GM12864 (cell line): ENCODE results near the gene L1TD1.

ENCODE experiments used
- DNase-seq: peaks from one replicate; pipeline ENCODE4 v3.0.0-alpha.2; 2011; ENCODE audit warnings: low read depth
- H3K4me3 ChIP-seq: 2 replicates; pipeline ENCODE4 v1.5.1; 2011; ENCODE audit warnings: mild to moderate bottlenecking, low read depth, low read length, control low read depth
- TF ChIP-seq, protein P1 (sequence below): IDR thresholded peaks from 2 replicates; pipeline ENCODE4 v1.5.1; 2011; ENCODE audit warnings: low read depth, mild to moderate bottlenecking, moderate library complexity, low read length, control low read depth, inconsistent platforms; ENCODE audit errors: missing control alignments

L1TD1 gene

GRCh38 chr1:62187548-62187947, 7.1 kb upstream of the L1TD1 start:
- TF ChIP-seq, protein P1, sequence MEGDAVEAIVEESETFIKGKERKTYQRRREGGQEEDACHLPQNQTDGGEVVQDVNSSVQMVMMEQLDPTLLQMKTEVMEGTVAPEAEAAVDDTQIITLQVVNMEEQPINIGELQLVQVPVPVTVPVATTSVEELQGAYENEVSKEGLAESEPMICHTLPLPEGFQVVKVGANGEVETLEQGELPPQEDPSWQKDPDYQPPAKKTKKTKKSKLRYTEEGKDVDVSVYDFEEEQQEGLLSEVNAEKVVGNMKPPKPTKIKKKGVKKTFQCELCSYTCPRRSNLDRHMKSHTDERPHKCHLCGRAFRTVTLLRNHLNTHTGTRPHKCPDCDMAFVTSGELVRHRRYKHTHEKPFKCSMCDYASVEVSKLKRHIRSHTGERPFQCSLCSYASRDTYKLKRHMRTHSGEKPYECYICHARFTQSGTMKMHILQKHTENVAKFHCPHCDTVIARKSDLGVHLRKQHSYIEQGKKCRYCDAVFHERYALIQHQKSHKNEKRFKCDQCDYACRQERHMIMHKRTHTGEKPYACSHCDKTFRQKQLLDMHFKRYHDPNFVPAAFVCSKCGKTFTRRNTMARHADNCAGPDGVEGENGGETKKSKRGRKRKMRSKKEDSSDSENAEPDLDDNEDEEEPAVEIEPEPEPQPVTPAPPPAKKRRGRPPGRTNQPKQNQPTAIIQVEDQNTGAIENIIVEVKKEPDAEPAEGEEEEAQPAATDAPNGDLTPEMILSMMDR, result no peak
- no peak for DNase-seq
- H3K4me3 ChIP-seq, result no peak overlapping the region

DNA sequence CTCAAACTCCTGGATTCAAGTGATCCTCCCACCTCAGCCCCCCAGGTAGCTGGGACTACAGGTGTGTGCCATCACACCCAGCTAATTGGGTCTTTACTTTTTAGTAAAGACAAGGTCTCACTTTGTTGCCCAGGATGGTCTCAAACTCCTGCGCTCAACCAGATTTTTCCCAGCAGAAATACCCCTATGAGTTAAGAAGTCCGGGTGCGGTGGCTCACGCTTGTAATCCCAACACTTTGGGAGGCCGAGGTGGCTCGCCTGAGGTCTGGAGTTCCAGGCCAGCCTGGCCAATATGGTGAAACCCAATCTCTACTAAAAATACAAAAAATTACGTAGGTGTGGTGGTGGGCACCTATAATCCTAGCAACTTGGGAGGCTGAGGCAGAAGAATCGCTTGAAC, 6.5 kb upstream of the L1TD1 start:
- TF ChIP-seq, protein P1, result no peak
- no peak for DNase-seq
- no peak overlapping the region for H3K4me3 ChIP-seq

GRCh38 chr1:62196086-62196690, 1.5 kb downstream of the L1TD1 start:
- no peak overlapping the region for H3K4me3 ChIP-seq
- TF ChIP-seq, protein P1, result no peak
- no peak for DNase-seq

- TF ChIP-seq, protein P1, result no peak
- no peak for DNase-seq
- no peak overlapping the region for H3K4me3 ChIP-seq
Measured at GRCh38 chr1:62198069-62198780, 3.6 kb downstream of the L1TD1 start.

DNA sequence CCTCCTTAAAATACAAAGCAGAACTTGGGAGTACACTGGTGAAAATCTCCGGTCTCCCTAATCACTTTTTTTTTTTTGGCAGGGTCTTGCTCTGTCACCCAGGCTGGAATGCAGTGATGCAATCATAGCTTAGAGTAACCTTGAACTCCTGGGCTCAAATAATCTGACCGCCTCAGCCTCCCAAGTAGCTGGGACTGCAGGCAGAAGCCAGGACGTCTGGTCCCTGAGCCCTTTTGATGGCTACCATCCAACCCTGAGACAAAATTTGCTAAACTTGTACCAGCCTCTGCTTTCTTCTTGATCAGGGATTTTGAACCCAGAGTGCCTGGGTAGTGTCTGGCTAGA, 4.1 kb downstream of the L1TD1 start:
- H3K4me3 ChIP-seq, result no peak overlapping the region
- TF ChIP-seq, protein P1, result no peak
- DNase-seq, result no peak

- H3K4me3 ChIP-seq, result no peak overlapping the region
- TF ChIP-seq, protein P1, result no peak
- DNase-seq, result no peak
Measured at GRCh38 chr1:62207187-62207586, 12.5 kb downstream of the L1TD1 start.

GRCh38 chr1:62208087-62208486, 13.4 kb downstream of the L1TD1 start:
- TF ChIP-seq, protein P1, result no peak

More at GRCh38 chr1:62208087-62208486, 13.4 kb downstream of the L1TD1 start:
- DNase-seq, result no peak
- H3K4me3 ChIP-seq, result no peak overlapping the region
